Ishikawa (cell line): ENCODE measurements around the gene ENDOG.

Experiments used
- CREB1 ChIP-seq: IDR thresholded peaks from 2 replicates; pipeline ENCODE4 v1.6.1; 2012; ENCODE audit warnings: low read depth
- EGR1 ChIP-seq: IDR thresholded peaks from 2 replicates; pipeline ENCODE4 v1.6.1; 2012
- EP300 ChIP-seq: IDR thresholded peaks from 2 replicates; pipeline ENCODE4 v1.6.1; 2012; ENCODE audit warnings: borderline replicate concordance
- NFIC ChIP-seq: IDR thresholded peaks from 2 replicates; pipeline ENCODE4 v1.6.1; 2012
- RAD21 ChIP-seq: IDR thresholded peaks from 2 replicates; pipeline ENCODE4 v1.6.1; 2012; ENCODE audit warnings: low read depth
- TAF1 ChIP-seq: IDR thresholded peaks from 2 replicates; pipeline ENCODE4 v1.6.1; 2012; ENCODE audit warnings: low read depth, mild to moderate bottlenecking
- TEAD4 ChIP-seq: IDR thresholded peaks from 2 replicates; pipeline ENCODE4 v1.6.1; 2012
- YY1 ChIP-seq: IDR thresholded peaks from 2 replicates; pipeline ENCODE4 v1.6.1; 2012; ENCODE audit warnings: low read depth
- ZBTB7A ChIP-seq: IDR thresholded peaks from 2 replicates; pipeline ENCODE4 v1.6.1; 2012; ENCODE audit warnings: low read depth
- TF ChIP-seq, protein P1 (sequence below): IDR thresholded peaks from 2 replicates; pipeline ENCODE4 v1.6.1; 2012

DNA sequence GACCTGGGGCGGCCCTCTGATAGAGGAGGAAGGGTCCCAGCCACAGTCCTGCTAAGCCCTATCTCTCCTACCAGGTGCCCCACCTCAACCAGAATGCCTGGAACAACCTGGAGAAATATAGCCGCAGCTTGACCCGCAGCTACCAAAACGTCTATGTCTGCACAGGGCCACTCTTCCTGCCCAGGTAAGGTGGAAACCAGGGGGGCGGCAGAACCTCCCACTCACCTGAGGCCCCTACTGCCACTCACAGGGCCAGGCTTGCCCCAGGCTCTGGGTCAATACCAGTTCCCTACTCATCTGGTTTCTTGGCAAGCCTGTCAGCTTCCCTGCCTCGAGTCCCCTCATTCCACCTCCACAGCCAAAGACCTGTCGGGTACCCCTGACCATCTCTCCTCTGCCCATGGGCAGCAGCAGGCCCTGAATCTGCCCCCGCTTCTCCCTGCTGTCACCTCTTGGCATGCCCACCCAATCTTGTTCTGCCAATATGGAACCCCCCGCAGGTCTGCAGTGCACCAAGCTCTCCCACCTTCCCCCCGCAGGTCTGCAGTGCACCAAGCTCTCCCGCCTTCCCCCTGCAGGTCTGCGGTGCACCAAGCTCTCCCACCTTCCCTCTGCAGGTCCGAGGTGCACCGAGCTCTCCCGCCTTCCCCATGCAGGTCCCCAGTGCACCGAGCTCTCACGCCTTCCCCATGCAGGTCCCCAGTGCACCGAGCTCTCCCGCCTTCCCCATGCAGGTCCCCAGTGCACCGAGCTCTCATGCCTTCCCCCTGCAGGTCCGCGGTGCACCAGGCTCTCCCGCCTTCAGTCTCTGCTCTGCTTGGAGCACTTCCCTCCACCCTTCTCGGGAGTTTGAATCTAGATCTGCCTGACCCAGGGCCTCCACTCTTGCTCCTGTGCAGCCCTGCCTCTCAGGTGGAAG is 2.6 kb downstream of the ENDOG start:
- no peak for TF ChIP-seq EP300
- no peak for TF ChIP-seq TEAD4
- no peak for TF ChIP-seq TAF1
- TF ChIP-seq RAD21, result no peak
- no peak for TF ChIP-seq ZBTB7A
- no peak for TF ChIP-seq CREB1
- TF ChIP-seq, protein P1, sequence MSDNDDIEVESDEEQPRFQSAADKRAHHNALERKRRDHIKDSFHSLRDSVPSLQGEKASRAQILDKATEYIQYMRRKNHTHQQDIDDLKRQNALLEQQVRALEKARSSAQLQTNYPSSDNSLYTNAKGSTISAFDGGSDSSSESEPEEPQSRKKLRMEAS, result no peak
- no peak for TF ChIP-seq NFIC
- no peak for TF ChIP-seq EGR1
- TF ChIP-seq YY1, result no peak
